Glomerular visceral epithelial cell (primary cell): ENCODE measurements around the gene SCMH1.
"Not testable (repeated sequence)": the region's sequence is repeated elsewhere in the genome, so short reads cannot be mapped to it uniquely, and the experiment has no call there.

Source experiments
- DNase-seq: peaks from one replicate; pipeline ENCODE4 v3.0.0-alpha.2; 2016; ENCODE audit errors: extremely low spot score

The SCMH1 gene

DNA sequence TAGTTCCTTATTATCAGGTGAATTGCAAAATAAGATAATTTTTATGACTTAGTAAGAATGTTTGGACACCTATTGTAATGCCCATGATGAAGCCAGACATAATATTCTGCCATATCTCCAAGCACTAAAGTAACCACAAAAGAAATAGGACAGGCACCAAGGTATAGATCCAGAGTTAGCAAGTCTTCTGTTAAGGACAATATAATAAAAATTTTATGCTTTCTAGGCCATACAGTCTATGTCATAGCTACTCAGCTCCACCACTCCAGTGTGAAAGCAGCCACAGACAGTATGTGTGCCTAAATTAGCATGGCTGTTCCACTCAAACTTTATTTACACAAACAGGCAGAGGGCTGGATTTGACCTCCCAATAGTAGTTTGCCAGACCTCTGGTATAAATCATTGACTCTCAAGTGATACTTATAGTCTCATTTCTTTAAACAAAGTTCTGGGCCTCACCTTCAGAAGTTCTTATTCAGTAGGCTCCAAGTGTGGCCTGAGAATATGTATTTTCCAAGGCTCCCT is 88.3 kb downstream of the SCMH1 start:
- no peak for DNase-seq

DNA sequence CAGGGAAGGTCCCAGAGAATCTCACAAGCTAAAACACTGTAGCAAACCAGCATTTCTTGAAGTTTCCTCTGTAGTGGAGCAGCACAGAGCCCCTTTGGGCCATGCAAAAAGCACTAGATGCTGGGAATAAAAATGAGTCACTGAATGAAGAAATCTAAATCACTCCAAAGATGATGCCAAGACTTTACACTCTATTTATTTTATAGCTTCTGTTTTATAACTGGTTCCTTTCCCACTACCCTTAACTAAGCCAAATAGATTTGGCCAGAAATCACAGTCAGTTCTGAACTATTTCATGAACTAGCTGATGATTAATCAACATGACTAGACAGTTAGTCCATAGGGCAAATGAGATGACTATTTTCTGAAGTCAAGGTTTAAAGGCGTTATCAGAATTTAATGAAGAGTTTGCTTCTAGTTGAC is 89.5 kb downstream of the SCMH1 start:
- DNase-seq: peak; percentile 82

DNA sequence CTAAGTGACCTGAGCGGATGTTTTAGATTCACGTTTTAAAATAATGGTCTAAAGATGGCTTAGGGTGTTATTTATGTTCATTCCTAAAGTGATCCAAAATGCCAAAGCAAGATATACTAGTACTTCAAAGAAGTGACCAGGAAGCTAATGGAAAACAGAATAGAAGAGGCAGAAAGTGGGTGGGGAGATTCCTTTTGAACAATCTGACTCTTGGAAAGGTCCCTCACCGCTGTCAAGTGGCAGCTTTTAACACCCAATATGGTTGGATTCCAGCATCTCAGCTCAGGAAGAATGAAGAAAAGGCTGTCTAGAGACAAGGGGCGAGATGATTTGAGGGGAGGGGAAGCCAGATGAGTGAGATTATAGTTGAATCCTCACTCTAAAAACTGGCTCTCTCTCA is 90.3 kb downstream of the SCMH1 start:
- DNase-seq: no peak

DNA sequence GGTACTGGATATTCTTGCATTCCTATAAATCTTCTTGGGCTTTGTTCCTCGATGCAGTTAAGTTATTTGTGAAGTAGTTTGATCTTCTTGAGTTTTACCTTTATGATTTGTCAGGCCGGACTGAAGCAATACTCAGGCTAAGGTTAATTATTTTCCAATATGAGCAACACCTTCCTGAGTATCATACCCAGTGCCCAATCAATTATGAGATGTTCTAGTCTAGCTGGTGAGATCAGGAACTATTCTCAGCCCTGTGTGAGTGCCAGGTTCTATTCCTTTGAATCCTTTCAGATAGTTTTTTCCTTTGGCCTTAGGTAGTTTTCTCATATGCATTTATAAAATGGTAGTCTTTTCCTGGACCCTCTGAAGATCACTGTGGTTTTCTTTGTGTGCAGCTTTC is 92.5 kb downstream of the SCMH1 start:
- DNase-seq: no peak

DNA sequence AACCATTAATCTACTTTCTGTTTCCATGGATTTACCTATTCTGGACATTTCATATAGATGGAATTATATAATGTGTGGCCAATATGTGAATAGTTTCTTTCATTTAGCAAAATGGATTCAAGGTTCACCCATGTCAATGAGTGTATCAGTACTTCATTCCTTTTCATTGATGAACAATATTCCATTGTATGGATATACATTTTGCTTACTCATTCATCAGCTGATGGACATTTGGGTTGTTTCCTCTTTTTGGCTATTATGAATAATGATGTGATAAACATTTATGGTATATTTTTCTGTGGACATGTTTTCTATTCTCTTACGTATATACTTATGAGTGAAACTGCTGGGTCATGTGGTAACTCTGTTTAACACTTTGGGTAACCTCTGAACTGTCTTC is 97.8 kb downstream of the SCMH1 start:
- DNase-seq: no peak

DNA sequence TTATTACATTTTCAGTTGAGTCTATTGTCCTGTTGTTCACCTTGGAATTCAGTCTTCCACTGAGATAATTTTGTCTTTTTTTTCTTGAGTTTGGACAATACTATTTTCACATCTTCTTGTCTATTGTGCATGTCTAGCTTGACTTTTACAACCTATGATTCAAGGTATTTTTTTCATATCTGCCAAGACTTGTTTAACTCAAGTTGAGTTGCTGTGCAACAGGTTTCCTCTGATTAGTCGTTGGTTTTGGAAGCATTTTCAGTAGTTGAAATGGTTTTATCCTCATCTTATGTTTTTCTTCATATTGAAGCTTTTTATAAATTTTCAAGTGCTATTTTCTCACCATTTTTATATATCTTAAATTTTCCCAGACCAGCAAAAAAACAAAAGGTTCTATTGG is 103.6 kb downstream of the SCMH1 start:
- DNase-seq: no peak

DNA sequence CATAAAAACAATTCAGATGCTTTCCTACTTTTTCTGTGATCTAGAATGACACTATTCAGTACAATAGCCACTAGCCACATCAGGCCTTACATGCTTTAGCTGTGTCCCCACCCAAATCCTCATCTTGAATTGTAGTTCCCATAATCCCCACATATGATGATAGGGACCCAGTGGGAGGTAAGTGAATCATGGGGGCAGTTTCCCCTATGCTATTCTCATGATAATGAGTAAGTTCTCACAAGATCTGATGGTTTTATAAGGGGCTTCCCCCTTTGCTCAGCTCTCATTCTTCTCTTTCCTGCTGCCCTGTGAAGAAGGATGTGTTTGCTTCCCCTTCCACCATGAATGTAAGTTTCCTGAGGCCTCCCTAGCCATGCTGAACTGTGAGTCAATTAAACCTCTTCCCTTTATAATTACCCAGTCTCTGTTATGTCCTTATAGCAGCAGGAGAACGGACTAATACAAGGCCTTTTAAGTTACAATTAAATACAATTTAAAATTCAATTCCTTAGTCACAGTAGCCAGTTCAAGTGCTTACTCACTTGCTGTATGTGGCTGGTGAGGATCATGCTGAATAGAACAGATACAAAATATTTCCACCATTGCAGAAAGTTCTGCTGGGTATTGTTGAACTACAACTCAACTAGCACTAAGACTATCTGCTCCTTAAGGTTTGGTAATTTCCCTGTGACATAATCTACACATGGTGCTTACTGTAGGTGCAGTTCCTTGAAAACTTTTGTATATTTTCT is 106.7 kb downstream of the SCMH1 start:
- DNase-seq: no peak

DNA sequence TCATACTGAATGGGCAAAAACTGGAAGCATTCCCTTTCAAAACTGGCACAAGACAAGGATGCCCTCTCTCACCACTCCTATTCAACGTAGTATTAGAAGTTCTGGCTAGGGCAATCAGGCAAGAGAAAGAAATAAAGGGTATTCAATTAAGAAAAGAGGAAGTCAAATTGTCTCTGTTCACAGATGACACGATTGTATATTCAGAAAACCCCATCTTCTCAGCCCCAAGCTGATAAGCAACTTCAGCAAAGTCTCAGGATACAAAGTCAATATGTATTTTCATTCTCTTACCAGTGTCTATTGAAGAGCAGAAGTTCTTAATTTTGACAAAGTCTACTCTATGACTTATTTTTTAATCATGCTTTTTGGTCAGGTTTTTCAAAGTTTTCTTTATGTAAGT is 107.8 kb downstream of the SCMH1 start:
- DNase-seq: not testable (repeated sequence)

DNA sequence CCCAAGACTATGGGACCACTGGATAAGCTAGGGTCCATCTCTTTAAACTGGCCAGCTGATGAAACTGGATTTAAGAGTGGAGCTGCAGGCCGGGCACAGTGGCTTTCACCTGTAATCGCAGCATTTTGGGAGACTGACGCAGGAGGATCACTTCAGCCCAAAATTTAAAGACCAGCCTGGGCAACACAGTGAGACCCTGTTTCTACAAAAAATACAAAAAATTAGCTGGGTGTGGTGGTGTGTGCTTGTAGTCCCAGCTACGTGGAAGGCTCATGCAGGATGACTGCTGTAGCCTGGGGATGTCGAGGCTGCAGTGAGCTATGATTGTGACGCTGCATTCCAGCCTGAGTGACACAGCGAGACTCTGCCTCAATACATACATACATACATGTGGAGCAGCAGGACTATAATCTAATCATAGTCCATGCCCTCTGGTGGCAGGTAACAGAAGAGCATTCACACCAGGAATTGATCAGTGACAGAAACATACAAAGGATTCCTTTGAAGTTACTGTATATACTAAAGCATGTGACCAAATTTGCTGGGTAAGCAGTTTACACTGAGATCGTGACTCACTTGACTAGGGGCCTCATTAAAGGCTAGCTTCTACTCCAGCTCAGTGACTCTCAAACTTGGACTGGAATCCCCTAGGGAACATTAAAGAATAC is 119.1 kb downstream of the SCMH1 start:
- DNase-seq: peak; percentile 65

DNA sequence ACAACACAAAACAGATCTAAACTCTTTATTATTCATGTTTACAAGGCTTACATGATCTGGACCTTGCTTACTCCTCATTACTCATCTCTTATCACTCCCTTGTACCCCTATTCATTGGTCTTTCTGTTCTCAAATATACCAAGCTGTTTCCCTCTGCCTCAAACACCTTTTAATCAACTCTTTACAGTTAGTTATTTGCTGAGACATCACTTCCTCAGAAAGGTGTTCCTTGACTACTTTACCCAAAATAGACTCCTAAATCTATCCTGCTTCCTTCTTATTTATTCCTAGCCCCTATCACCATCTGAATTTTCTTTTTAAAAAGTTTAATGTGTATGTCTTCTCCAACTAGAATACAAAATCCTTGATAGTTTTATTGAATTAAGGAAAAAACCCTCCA is 120.0 kb downstream of the SCMH1 start:
- no peak for DNase-seq

DNA sequence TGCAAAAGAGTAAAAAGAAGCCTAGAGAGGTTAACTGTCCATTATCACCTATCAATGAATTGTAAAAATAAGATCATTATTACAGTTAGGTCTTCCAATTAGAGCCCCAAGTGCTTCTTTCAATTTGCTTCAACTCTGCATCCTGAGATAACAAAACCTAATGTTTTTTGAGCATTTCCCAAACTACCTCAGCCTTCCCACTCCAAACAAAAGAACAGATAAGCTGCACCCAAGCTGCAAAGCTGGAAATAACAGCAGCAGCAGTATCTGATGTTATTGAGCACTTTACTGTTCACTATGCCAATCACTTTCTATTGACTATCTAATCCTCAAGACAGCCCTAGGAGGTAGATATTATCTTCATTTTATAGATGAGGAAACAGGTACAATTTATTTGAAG is 123.5 kb downstream of the SCMH1 start:
- DNase-seq: no peak

DNA sequence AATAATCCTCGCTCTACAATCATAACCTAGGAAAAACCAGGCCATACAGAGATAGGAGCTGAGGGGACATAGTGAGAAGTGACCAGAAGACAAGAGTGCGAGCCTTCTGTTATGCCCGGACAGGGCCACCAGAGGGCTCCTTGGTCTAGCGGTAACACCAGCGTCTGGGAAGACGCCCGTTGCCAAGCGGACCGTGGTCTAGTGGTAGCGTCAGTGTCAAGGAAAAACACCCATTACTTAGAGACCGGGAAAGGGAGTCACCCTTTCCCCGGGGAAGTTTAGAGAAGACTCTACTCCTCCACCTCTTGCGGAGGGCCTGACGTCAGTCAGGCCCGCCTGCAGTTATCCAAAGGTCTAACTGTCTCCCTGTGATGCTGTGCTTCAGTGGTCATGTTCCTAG is 124.9 kb downstream of the SCMH1 start:
- DNase-seq: not testable (repeated sequence)

DNA sequence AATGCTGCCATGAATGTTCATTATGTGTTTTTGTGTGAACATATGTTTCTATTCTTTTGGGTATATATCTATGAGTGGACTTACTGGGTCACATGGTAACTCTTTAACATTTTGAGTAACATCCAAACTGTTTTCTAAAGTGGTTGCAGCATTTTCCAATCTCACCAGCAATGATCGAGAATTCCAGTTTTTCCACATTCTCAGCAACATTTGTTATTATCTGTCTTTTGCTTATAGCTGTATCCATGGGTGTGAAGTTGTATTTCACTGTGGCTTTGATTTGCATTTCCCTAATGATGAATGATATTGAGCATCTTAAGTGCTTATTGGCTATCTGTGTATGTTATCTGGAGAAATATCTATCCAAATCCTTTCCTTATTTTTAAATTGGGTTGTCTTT is 131.4 kb downstream of the SCMH1 start:
- DNase-seq: no peak

DNA sequence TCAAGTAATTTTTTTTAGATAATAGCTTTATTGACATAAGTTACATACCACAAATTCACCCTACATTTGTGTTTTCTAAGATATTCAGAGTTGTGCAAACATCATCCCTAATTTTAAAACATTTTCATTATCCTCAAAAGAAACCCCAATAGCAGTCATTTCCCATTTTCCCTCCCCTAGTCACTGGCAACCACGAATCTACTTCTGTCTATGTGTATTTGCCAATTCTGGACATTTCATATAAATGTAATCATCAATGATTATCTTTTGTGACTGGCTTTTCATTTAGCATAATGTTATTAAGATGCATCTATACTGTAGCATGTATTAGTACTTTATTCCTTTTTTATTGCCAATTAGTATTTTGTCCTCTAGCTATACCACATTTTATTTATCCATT is 131.8 kb downstream of the SCMH1 start:
- no peak for DNase-seq

DNA sequence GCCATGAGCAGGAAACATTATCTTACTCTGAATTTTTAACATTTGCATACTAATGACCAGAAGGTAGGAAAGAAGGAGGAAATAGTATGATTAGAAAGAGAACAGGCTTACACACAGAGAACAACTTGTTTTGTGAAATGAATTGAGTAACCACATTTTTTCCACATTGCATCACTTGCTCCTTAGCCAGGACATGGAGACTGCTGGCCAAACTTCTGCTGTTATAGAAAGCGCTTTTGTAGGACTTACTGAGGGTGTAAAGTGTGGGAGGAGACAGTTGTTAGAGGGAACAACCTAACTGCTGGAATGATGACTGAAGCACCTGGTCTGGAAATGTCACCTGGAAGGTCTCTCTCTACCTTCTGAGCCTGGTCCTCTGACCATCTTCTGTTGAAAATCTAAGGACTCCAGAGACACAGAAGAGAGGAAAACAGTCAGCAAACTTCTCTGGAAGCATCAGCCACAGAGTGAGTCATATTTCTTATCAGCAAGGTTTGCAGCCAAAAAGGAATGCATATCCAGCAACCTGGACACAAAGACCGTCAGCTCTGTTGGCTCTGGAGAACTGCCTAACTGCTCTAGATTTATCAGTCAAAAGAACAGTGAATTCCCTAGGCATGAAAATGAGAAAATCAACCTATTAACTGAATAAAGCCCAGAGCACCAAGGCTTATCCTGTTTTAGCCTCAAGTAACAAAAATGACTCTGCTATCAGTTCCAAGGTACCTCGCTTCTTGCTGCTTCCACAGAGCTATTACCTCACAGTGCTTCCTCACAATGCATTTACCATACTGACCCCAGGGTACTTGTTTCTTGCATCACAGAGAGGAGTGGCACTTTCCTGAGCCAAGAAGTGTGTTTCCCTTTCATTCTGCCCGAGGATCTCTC is 132.6 kb downstream of the SCMH1 start:
- DNase-seq: peak; percentile 73

DNA sequence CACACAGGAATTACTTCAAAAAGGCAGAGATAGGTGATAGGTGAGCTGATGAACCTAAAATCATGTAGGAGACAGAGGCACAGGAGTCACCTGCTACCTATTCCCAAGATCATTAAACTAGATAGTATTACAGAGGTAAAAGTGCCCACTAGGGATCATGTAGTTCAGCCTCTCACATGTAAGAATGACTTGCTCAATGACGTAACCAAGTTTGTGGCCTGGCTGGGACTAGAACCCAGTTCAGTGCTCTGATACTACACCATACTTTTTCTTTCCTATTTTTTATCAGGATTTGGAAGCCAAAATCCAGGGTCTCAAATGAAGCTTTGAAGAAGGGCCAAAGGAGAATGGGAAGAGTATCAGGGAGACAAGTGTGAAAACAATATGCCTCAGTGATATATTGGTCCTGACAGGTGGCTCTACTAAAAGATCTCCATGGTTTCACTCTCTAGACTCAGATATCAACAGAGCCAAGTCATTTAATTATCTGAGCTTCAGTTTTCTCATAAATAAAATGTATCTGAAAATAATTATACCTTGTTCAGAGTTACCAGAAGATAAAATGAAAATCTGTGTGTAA is 133.3 kb downstream of the SCMH1 start:
- DNase-seq: peak; percentile 6

DNA sequence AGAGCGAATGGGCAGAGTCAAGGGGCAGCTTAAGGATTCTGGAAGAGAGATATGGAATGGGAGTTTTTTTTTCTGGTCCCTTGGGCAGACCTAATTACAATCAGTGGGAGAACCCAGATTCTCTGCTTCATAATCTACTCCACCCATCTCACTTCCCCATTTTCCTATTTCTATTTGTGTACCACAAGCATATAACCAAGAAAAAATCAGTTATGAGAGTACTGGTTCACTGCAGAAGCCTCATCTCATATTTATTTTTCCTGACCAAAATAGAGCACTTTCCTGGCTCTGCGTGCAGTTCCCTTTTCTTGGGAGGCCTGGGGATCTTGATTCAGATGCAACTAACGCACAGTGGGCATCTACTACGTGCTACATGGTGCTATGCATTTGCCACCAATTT is 138.3 kb downstream of the SCMH1 start:
- DNase-seq: no peak

DNA sequence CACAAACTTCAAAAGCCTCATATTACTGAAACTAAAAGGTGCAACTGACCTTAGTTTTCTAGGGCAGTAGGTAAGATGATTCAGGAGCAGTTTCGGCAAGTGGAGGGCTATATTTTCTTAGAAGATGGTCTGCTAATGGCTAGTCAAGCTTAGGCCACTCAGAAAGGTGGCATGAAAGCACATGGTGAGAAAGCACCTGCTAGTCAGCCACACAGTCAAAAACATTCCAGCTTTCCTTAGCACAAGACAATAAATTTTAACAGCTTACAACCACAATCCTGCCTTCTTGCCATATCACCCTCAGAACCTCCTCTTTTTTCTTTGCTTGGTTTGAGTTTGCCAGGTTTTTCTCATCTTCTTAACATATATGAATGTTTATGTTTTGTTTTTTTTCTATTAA is 139.5 kb downstream of the SCMH1 start:
- DNase-seq: peak; percentile 1

DNA sequence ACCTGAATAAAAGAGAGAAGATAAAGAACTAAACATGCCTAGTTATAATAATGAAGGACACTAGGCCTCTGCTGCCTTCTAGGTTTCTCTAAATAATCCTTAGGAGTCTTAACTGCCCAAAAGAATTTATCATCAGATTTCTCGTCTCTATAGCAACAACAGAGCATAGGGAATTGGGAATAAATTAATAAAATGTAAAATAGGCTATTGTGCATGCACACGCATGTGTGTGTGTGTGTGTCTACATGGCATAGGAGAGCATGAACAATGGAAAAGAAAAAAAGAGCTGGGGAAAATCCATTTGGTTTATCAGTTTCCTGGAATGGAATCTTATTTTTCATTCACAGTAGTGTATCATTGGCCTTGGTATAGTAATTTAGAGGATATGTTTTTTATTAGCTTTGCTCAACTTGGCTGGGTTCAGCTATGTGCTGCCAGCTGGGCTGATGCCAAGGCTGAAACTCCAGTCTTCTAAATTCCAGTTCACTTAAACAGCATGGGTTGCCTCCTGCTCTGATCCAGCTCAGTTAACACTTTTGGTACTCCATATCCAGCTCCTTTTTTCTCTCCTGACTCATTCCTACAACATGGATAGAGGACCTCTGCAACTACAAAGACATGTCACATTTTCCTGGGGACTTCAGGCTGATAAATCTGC is 140.0 kb downstream of the SCMH1 start:
- DNase-seq: peak; percentile 69

DNA sequence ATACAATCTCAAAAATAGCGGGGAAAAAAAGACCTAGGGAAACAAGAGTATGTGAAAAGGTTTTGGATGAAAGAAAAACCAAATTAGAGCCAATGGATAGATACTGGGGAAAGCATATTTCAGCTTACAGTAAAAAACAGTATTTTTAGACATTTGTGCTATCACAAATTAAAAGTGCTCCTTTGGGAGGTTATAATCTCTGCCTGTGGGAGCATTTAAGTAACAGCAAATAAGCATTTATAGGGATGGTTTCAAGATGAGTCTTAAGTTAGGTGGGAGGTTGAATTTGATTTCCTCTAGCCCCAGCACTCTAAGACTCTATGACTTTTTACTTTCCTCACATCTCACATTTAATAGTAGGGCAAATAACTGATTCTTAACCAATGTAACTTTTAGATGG is 141.0 kb downstream of the SCMH1 start:
- DNase-seq: no peak

DNA sequence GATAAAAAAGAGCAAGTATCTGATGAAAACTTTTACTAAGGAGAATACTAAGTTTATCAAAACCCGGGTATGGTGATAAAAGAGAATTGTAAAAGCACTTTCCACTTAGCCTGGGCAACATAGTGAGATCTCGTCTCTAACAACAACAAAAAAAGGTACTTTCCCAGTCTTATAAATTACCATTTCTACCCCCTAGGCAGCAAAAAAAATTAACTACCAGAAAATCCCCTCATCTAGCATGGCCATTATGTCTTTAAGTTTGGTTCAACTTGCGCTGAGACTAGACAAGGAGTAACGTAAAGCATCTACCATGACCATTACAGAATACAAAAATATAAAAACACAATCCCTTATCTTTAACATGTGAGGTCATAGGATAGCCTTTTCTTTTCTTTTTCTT is 141.9 kb downstream of the SCMH1 start:
- no peak for DNase-seq
